ENCODE data around the gene RAB20. TPM values are rescaled to one million over a fixed set of nuclear protein-coding genes. Genes with fewer than 3 reads are reported as not detected.
A peak's percentile ranks its signal among the peaks of the same experiment; 100 is the strongest.
"Not testable (repeated sequence)": the region's sequence is repeated elsewhere in the genome, so short reads cannot be mapped to it uniquely, and the experiment has no call there.

RAB20 gene, protein sequence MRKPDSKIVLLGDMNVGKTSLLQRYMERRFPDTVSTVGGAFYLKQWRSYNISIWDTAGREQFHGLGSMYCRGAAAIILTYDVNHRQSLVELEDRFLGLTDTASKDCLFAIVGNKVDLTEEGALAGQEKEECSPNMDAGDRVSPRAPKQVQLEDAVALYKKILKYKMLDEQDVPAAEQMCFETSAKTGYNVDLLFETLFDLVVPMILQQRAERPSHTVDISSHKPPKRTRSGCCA
- total RNA-seq = 5.1 and 8.2 TPM in 2 replicates

GRCh38 chr13:110561344-110562035 lies at the start of gene RAB20:
Gene RAB20, minus strand, starts transcription at chr13:110561722. Its CDS starts 203 bp downstream, at chr13:110561519.
- Histone ChIP-seq H3K27me3 (ENCODE audit: control insufficient read depth, insufficient read depth, low read length) (no peaks in the 10 kb centered on the region), H3K36me3 (ENCODE audit: control insufficient read depth, insufficient read depth, low read length) (no peaks in the 10 kb centered on the region), H3K4me3 (ENCODE audit: low read depth, low read length) (peak within 1 kb of the TSS; percentile 72)
- TF ChIP-seq, protein P1, sequence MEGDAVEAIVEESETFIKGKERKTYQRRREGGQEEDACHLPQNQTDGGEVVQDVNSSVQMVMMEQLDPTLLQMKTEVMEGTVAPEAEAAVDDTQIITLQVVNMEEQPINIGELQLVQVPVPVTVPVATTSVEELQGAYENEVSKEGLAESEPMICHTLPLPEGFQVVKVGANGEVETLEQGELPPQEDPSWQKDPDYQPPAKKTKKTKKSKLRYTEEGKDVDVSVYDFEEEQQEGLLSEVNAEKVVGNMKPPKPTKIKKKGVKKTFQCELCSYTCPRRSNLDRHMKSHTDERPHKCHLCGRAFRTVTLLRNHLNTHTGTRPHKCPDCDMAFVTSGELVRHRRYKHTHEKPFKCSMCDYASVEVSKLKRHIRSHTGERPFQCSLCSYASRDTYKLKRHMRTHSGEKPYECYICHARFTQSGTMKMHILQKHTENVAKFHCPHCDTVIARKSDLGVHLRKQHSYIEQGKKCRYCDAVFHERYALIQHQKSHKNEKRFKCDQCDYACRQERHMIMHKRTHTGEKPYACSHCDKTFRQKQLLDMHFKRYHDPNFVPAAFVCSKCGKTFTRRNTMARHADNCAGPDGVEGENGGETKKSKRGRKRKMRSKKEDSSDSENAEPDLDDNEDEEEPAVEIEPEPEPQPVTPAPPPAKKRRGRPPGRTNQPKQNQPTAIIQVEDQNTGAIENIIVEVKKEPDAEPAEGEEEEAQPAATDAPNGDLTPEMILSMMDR (IDR thresholded peaks at IDR 0.05; ENCODE audit: insufficient read depth, low read length, severe bottlenecking) = no peak
- no peak for FAIRE-seq
- peak; percentile 49 for DNase-seq (ENCODE audit: low read depth)

DNA sequence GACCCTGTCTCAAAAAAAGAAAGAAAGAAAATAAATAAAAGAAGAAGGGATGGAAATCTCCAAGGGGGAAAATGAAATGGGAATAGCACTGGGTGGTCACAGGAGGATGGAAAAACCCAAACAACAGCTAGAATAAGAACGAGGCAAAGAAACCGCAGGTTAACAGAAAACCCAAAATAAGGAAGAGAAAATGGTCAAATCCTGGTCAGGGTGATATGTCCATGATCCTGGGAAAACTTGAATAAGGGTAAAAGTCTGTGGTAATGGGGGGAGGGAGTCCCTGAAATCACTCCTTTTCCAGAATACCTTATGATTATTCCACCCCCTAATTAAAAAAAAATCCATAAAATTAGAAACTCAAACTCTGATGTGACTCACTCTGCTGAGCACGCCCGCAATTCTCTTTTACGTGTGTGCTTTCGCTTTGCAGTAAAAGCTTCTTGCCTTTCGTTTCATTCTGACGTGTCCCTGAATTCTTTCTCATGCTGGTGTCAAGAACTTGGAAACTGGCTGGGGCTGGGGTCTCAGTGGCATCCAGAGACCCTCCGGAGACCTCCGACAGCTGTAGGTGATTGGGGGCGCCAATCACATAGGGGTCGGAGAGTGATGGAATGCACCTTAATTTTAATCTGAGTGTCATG lies 49.6 kb upstream of the RAB20 start:
- FAIRE-seq (no peak), DNase-seq (ENCODE audit: low read depth) (no peak)
- TF ChIP-seq, protein P1 (IDR thresholded peaks at IDR 0.05; ENCODE audit: insufficient read depth, low read length, severe bottlenecking) = no peak
- H3K4me3 ChIP-seq (ENCODE audit: low read depth, low read length) = no peak overlapping the region
- H3K27me3 ChIP-seq (ENCODE audit: control insufficient read depth, insufficient read depth, low read length) = no peaks in the 10 kb centered on the region
- no peaks in the 10 kb centered on the region for H3K36me3 ChIP-seq (ENCODE audit: control insufficient read depth, insufficient read depth, low read length)

DNA sequence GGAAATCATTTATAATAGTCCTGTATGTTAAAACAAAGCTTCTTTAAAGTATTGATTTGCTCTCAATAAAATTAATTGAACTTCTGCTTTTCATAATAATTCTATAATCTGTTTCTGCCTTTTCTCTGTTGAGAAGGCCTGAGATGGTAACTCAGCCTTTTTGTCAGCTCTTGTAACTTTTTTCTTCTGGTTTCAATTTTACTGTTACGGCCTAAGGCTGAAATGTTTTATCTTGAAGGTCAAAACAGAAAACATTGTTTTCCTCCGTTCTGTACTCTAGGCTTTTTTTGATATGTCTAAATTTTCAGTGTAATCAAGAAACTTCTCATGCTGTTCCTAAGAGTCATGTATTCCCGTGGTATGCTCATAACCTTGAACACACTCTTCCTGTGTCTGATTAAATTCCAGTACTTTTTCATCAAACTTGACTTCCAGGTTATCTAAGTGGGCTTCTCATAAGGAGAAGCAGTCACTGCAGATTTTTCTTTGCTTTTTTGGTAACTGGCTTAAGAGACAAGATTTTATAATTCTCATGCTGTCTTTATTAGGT lies 46.2 kb upstream of the RAB20 start:
- Histone ChIP-seq H3K4me3 (ENCODE audit: low read depth, low read length) (no peak overlapping the region), H3K27me3 (ENCODE audit: control insufficient read depth, insufficient read depth, low read length) (no peaks in the 10 kb centered on the region), H3K36me3 (ENCODE audit: control insufficient read depth, insufficient read depth, low read length) (no peaks in the 10 kb centered on the region)
- DNase-seq (ENCODE audit: low read depth) = no peak
- TF ChIP-seq, protein P1 (IDR thresholded peaks at IDR 0.05; ENCODE audit: insufficient read depth, low read length, severe bottlenecking) = no peak
- FAIRE-seq = no peak

- H3K27me3 ChIP-seq (ENCODE audit: control insufficient read depth, insufficient read depth, low read length); H3K36me3 ChIP-seq (ENCODE audit: control insufficient read depth, insufficient read depth, low read length); H3K4me3 ChIP-seq (ENCODE audit: low read depth, low read length); DNase-seq (ENCODE audit: low read depth); FAIRE-seq: not testable (repeated sequence)
Observed at GRCh38 chr13:110606281-110606680, 44.8 kb upstream of the RAB20 start.

- TF ChIP-seq, protein P1 (IDR thresholded peaks at IDR 0.05; ENCODE audit: insufficient read depth, low read length, severe bottlenecking) = no peak
- Histone ChIP-seq H3K4me3 (ENCODE audit: low read depth, low read length) (no peak overlapping the region), H3K27me3 (ENCODE audit: control insufficient read depth, insufficient read depth, low read length) (no peaks in the 10 kb centered on the region), H3K36me3 (ENCODE audit: control insufficient read depth, insufficient read depth, low read length) (no peaks in the 10 kb centered on the region)
- FAIRE-seq = no peak
- DNase-seq (ENCODE audit: low read depth) = no peak
Observed at GRCh38 chr13:110605132-110605531, 43.6 kb upstream of the RAB20 start.

GRCh38 chr13:110600980-110601379 lies 39.5 kb upstream of the RAB20 start:
- no peak for DNase-seq (ENCODE audit: low read depth)
- Histone ChIP-seq H3K27me3 (ENCODE audit: control insufficient read depth, insufficient read depth, low read length) (no peaks in the 10 kb centered on the region), H3K4me3 (ENCODE audit: low read depth, low read length) (no peak overlapping the region), H3K36me3 (ENCODE audit: control insufficient read depth, insufficient read depth, low read length) (no peaks in the 10 kb centered on the region)
- no peak for FAIRE-seq
- TF ChIP-seq, protein P1 (IDR thresholded peaks at IDR 0.05; ENCODE audit: insufficient read depth, low read length, severe bottlenecking) = no peak
